DND-41 (cell line): ENCODE results near the gene RABGGTA.

Experiments
- EZH2 ChIP-seq: IDR thresholded peaks from 3 replicates; pipeline ENCODE4 v1.6.1; 2012; ENCODE audit warnings: borderline replicate concordance, low read depth, mild to moderate bottlenecking, moderate library complexity, low read length, inconsistent platforms; ENCODE audit not compliant: severe bottlenecking
- TF ChIP-seq, protein P1 (sequence below): IDR thresholded peaks from 2 replicates; pipeline ENCODE4 v1.5.1; 2012; ENCODE audit warnings: borderline replicate concordance, low read length, moderate library complexity, mild to moderate bottlenecking; ENCODE audit not compliant: poor library complexity, severe bottlenecking; ENCODE audit errors: extremely low read depth

GRCh38 chr14:24249230-24250021 is 22.0 kb downstream of the RABGGTA start:
- TF ChIP-seq EZH2, result no peak
- TF ChIP-seq, protein P1, sequence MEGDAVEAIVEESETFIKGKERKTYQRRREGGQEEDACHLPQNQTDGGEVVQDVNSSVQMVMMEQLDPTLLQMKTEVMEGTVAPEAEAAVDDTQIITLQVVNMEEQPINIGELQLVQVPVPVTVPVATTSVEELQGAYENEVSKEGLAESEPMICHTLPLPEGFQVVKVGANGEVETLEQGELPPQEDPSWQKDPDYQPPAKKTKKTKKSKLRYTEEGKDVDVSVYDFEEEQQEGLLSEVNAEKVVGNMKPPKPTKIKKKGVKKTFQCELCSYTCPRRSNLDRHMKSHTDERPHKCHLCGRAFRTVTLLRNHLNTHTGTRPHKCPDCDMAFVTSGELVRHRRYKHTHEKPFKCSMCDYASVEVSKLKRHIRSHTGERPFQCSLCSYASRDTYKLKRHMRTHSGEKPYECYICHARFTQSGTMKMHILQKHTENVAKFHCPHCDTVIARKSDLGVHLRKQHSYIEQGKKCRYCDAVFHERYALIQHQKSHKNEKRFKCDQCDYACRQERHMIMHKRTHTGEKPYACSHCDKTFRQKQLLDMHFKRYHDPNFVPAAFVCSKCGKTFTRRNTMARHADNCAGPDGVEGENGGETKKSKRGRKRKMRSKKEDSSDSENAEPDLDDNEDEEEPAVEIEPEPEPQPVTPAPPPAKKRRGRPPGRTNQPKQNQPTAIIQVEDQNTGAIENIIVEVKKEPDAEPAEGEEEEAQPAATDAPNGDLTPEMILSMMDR, result no peak
